GM21737 (cell line): ENCODE results near the gene GOLGA6C.
"Not testable (repeated sequence)": the region's sequence is repeated elsewhere in the genome, so short reads cannot be mapped to it uniquely, and the experiment has no call there.

ENCODE experiments used
- ATAC-seq: cut with Tn5 transposase; IDR thresholded peaks from one replicate; pipeline ENCODE4 v1.9.1; 2021; ENCODE audit warnings: mild to moderate bottlenecking, moderate library complexity; ENCODE audit not compliant: unreplicated experiment

Gene GOLGA6C

GRCh38 chr15:75248991-75249390 lies 9.1 kb upstream of the GOLGA6C start:
- ATAC-seq: not testable (repeated sequence)

GRCh38 chr15:75249726-75250125 lies 8.4 kb upstream of the GOLGA6C start:
- ATAC-seq: no peak

- not testable (repeated sequence) for ATAC-seq
These were observed 6.8 kb upstream of the GOLGA6C start for GRCh38 chr15:75251343-75251742.

GRCh38 chr15:75252285-75252684 lies 5.8 kb upstream of the GOLGA6C start:
- not testable (repeated sequence) for ATAC-seq

GRCh38 chr15:75258620-75259343 lies 648 bp downstream of the GOLGA6C start:
- not testable (repeated sequence) for ATAC-seq

GRCh38 chr15:75259873-75260272 lies 1.7 kb downstream of the GOLGA6C start:
- not testable (repeated sequence) for ATAC-seq

- not testable (repeated sequence) for ATAC-seq
These were observed 15.7 kb downstream of the GOLGA6C start for GRCh38 chr15:75273751-75274359.

GRCh38 chr15:75274509-75275107 lies 16.5 kb downstream of the GOLGA6C start:
- not testable (repeated sequence) for ATAC-seq

GRCh38 chr15:75275617-75276016 lies 17.5 kb downstream of the GOLGA6C start:
- not testable (repeated sequence) for ATAC-seq

GRCh38 chr15:75278497-75278896 lies 20.4 kb downstream of the GOLGA6C start:
- ATAC-seq: not testable (repeated sequence)

GRCh38 chr15:75282572-75282971 lies 24.4 kb downstream of the GOLGA6C start, which contains the start of gene GOLGA6D:
Gene GOLGA6D (plus strand): TSS chr15:75282835. CDS start chr15:75282876, 41 bp downstream.
- ATAC-seq: not testable (repeated sequence)

- not testable (repeated sequence) for ATAC-seq
These were observed 26.0 kb downstream of the GOLGA6C start for GRCh38 chr15:75284152-75284551.

GRCh38 chr15:75293660-75294059 lies 35.5 kb downstream of the GOLGA6C start:
- not testable (repeated sequence) for ATAC-seq

GRCh38 chr15:75298541-75299310 lies 40.6 kb downstream of the GOLGA6C start:
- ATAC-seq: not testable (repeated sequence)

GRCh38 chr15:75299311-75299688 lies 41.2 kb downstream of the GOLGA6C start:
- not testable (repeated sequence) for ATAC-seq

GRCh38 chr15:75300026-75300425 lies 41.9 kb downstream of the GOLGA6C start:
- ATAC-seq: not testable (repeated sequence)

- ATAC-seq: no peak
These were observed 44.2 kb downstream of the GOLGA6C start for GRCh38 chr15:75302318-75302717.

GRCh38 chr15:75302753-75303152 lies 44.6 kb downstream of the GOLGA6C start:
- not testable (repeated sequence) for ATAC-seq

- no peak for ATAC-seq
These were observed 48.1 kb downstream of the GOLGA6C start for GRCh38 chr15:75306188-75306587.

GRCh38 chr15:75307778-75308390 lies 49.8 kb downstream of the GOLGA6C start:
- no peak for ATAC-seq

- ATAC-seq: no peak
These were observed 51.6 kb downstream of the GOLGA6C start for GRCh38 chr15:75309711-75310110.
